ENCODE results near the gene MYADM.

DNA sequence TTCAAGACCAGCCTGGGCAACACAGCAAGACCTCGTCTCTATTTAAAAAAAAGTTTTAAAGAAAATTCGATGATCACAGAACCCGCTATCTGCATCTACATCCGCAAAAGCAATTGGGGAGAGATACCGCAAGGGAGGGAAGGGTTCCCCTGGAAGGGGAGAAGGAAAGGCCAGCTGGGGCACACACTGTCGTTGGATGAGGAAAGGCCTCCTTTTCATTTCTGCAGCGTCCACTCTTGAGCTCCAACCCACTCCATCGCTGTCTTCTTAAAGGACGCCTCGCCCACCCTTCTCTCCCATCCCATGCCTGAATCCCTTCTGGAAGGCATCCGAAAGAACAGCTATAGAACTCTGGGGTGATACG, 11.1 kb downstream of the MYADM start:
- TF ChIP-seq, protein P1, sequence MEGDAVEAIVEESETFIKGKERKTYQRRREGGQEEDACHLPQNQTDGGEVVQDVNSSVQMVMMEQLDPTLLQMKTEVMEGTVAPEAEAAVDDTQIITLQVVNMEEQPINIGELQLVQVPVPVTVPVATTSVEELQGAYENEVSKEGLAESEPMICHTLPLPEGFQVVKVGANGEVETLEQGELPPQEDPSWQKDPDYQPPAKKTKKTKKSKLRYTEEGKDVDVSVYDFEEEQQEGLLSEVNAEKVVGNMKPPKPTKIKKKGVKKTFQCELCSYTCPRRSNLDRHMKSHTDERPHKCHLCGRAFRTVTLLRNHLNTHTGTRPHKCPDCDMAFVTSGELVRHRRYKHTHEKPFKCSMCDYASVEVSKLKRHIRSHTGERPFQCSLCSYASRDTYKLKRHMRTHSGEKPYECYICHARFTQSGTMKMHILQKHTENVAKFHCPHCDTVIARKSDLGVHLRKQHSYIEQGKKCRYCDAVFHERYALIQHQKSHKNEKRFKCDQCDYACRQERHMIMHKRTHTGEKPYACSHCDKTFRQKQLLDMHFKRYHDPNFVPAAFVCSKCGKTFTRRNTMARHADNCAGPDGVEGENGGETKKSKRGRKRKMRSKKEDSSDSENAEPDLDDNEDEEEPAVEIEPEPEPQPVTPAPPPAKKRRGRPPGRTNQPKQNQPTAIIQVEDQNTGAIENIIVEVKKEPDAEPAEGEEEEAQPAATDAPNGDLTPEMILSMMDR (IDR thresholded peaks at IDR 0.05): no peak
- no peak for TF ChIP-seq POLR2A (IDR thresholded peaks at IDR 0.05)
- no peak for TF ChIP-seq EP300 (IDR thresholded peaks at IDR 0.05)

Measured in ovary (tissue), 3 donors.